GM18868 (cell line): Measurements from ENCODE around the gene KIAA0825.

Experiments used
- ATAC-seq: cut with Tn5 transposase; IDR thresholded peaks from one replicate; pipeline ENCODE4 v1.9.1; 2021; ENCODE audit warnings: mild to moderate bottlenecking, moderate library complexity; ENCODE audit not compliant: unreplicated experiment

The KIAA0825 gene

GRCh38 chr5:94508461-94509148, 109.8 kb downstream of the KIAA0825 start:
- no peak for ATAC-seq

GRCh38 chr5:94505327-94506068, 112.9 kb downstream of the KIAA0825 start:
- no peak for ATAC-seq

DNA sequence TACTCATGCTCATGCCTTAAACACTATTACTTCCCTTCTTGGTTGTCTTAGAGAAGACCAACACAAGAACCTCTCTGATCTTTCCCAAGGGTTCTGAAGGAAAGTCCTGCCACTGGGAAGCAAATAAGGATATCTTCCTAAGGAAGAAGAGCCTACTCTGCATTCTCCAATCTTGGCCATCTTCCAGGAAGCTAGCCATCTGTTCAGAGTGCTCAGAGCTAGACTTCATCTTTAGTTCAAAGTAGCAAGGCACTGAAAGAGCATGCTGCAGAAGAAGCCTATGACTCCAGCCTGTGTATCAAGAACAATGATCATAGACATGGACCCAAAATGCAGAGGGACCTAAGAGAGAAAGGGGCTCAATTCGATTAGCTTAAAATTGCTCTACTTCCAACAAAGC, 114.7 kb downstream of the KIAA0825 start:
- no peak for ATAC-seq

- ATAC-seq, result no peak
These were observed 117.0 kb downstream of the KIAA0825 start for GRCh38 chr5:94501365-94501764.

DNA sequence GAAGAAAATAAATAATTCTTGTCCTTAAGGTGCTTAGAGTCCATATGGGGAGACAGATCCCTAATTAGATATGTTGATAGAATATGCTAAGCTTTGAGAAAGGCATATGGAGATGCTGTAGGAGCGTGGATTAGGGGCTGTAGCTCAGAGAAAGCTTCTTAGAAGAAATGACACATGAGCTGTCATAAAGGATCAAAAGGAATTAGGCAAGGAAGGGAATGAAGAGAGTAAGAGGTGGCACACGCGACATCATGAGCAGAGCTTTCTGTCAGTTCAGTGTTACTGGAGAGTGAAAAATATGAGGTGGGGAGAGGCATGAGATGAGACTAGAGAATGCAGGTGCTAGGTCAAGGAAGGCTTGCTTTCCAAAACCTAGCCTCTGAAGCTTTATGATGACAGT, 118.6 kb downstream of the KIAA0825 start:
- no peak for ATAC-seq

- ATAC-seq, result no peak
These were observed 120.2 kb downstream of the KIAA0825 start for GRCh38 chr5:94498199-94498598.

GRCh38 chr5:94485067-94485466, 133.3 kb downstream of the KIAA0825 start:
- no peak for ATAC-seq

DNA sequence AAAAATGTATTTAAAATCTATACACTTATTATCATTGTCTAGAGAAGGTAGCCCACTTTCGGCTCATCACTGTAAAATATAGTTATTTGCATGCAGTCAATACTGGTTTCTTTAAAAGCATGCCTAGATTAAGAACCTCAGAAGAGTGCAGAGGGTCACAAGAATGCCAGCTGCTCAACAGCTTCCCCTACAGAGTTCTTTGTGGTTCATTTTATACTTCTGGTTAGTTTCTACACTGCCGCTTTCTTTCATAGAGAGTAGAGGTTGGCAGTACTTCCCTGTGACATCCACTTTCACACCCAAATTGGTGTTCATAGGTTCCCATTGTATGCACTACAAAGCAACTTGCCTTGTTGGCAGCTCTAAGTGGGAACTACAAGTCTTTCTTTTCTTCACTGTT, 137.3 kb downstream of the KIAA0825 start:
- no peak for ATAC-seq

DNA sequence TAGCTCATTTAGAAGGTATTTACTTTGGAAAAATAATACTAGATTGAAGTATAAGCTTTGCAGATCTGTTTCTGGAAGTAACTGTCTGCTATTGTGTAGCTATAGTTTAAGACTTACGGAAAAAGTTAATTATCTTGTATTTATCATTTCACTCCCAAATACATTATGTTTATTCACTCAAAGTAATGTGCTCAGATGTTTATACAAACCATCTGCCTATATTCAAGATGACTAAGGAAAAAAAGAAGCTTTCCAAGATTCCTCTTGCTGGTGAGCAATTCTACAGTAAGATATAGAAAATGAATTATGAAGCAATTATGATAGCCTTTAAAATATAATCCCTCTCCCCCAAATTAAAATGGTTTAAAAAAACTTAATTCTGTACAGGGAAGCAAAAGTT, 137.9 kb downstream of the KIAA0825 start:
- ATAC-seq, result no peak

DNA sequence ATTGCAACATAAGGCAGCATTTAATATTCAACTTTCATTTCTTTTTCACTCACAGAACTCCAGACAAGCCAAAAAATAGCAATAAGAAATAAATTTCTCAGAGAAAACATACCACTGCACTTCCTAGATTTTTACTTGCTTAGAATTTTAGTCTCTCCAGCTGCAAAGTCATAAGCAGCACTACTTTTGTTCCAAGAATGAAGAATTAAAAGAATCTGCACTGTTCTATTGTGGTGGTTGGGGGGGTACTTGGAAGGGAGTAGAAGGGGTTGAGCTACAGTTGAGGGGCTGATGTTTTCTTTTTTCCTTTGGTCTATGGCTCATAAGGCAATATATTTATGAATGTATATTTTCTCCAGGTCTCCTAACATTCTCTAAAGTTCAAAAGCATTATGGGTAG, 144.5 kb downstream of the KIAA0825 start:
- no peak for ATAC-seq

GRCh38 chr5:94471521-94471920, 146.9 kb downstream of the KIAA0825 start:
- no peak for ATAC-seq

DNA sequence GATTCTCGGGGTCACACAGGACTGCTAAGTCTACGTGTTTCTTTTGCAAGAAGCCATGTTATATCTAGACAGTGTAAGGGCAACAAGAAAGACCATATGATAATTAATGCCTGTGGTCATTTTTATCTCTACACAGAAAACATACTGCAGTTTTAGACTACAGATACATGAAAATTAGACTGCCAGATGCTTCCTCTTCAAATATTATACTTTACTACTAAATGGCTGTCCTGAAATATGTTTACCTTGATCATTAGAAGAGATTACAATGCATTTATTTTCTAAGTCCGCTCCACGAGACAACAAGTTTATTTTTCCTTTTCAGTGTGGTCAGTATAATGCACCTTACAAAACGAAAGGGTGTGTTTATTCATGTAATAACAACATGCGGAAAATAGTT, 147.6 kb downstream of the KIAA0825 start:
- no peak for ATAC-seq

GRCh38 chr5:94469894-94470329, 148.5 kb downstream of the KIAA0825 start:
- ATAC-seq, result no peak

DNA sequence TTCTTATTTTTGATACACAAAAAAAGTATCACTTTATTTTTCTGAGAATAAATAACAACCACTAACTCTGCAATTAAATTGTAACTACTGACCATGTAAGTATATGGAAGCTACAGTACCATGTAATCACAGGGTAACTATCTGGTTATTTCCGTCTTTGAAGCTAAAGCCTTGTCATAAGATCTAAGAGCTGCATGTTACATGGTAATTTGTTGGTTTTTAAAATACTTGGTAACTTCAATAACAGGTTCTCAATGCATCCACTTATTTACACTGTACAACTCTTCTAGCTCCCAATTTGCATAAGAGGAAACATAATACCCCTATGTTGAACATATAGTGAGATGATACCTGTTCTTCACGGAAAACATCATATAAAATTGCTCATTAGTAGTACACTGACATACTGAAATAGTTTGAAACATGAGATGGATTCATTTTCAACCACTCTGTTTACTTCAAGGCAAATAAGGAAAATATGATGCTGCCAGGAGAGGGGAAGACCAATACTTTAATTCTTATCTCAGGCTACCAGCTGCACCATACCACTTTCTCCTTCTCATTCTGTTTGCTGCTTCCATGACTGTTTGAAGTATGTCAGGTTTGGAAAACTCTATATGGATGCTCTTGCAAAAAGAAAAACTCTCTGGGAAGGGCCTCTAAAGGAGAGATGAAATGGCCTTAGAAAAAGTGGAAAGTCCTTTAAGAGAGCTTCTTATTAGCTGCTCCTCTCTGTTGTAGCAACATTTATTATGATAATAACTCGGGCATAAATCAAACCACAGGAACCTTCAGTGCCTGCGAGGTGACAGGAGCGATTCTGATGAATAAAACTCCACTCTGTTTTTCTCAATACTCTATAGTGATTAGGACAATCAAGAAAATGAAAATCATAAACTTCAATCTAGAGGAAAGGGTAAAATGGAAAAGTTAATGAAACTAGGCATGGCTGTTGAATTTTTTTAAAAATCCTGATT, 150.2 kb downstream of the KIAA0825 start:
- ATAC-seq, result no peak

DNA sequence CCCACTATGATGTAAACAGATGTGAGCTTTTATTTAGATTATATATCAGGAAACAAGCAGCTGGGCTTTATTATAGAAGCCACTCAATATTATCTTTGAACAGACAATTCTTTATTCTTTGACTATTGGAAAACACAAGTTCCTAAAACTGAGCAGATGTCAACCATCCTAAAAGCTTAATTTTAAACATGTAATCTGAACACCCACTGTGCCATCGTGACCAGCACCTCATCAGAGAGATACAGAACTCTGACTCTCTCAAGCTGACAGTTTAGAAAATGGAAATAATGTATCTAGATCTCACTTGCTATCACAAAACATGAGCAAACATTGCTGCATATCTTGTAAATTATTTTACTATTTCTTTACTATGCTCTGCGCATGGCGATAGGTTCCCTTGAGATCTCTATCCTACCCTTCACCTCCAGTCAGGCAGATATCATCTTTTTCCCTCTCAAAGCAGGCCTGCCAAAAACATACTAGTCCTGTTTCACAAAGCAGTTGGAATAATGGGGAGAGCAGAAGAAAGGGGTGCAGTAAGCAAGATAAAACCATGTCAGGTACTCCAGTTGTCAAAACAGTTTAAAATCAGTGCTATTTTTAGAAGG, 151.0 kb downstream of the KIAA0825 start:
- ATAC-seq, result no peak

- ATAC-seq, result no peak
These were observed 154.7 kb downstream of the KIAA0825 start for GRCh38 chr5:94463739-94464138.

GRCh38 chr5:94461131-94461530, 157.3 kb downstream of the KIAA0825 start:
- ATAC-seq, result no peak

DNA sequence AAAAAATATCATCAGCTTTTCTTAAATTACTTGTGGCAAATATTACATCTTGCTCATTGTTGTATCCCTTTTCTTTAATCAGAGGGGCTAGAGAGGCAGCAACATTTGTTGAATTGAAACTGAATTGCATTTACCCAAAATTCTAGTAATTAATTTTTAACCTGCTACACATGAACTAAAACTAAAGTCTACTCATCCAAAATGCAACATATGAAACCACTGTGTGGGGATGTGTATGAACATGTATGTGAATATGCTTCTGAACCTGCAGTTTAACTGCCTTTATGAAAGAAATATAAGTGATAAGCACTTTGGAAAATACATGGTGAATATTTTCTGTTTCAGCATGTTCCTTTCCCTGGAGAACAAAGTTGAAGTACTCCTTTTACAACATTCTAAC, 158.5 kb downstream of the KIAA0825 start:
- ATAC-seq, result no peak

- no peak for ATAC-seq
These were observed 160.6 kb downstream of the KIAA0825 start for GRCh38 chr5:94457788-94458187.

- no peak for ATAC-seq
These were observed 172.7 kb downstream of the KIAA0825 start for GRCh38 chr5:94445726-94446125.

- no peak for ATAC-seq
These were observed 175.4 kb downstream of the KIAA0825 start for GRCh38 chr5:94442991-94443390.
